Heart right ventricle (tissue), 16 donors: ENCODE data around the gene PADI3. TPM values are rescaled to one million over a fixed set of nuclear protein-coding genes. Genes with fewer than 3 reads are reported as not detected.

Source experiments
- ATAC-seq, 8 donors: fragments of 200-7000 bp; cut with Tn5 transposase; one replicate each; pipeline ENCODE4 v1.9.1; 2020; ENCODE audit warnings: mild to moderate bottlenecking in 8 of 8, moderate library complexity in 8 of 8, moderate number of reproducible peaks in 1 of 8
- DNase-seq, 2 donors: peaks; one replicate each; pipeline ENCODE4 v3.0.0-alpha.2; 2020
- H3K27ac ChIP-seq, 10 donors: fragments of 200-600 bp; sonication (generic) in 2 of 10; one replicate each; pipeline versions ENCODE4 v1.5.0 to v1.8.0; 2020 to 2022; ENCODE audit warnings: mild to moderate bottlenecking in 3 of 10
- H3K27me3 ChIP-seq, 7 donors: fragments of 200-600 bp; one replicate each; pipeline ENCODE4 v1.8.0; 2021 to 2022; ENCODE audit warnings: mild to moderate bottlenecking in 2 of 7
- H3K36me3 ChIP-seq, 9 donors: fragments of 200-600 bp; sonication (generic) in 1 of 9; one replicate each; pipeline versions ENCODE4 v1.5.0 to v1.8.0; 2020 to 2022; ENCODE audit warnings: mild to moderate bottlenecking in 2 of 9
- H3K4me1 ChIP-seq, 9 donors: fragments of 200-600 bp; sonication (generic) in 1 of 9; one replicate each; pipeline versions ENCODE4 v1.5.0 to v1.8.0; 2020 to 2022; ENCODE audit warnings: mild to moderate bottlenecking in 4 of 9
- H3K4me3 ChIP-seq, 10 donors: fragments of 200-600 bp; sonication (generic) in 2 of 10; one replicate each; pipeline versions ENCODE4 v1.5.0 to v1.8.0; 2020 to 2022; ENCODE audit warnings: mild to moderate bottlenecking in 7 of 10, moderate library complexity in 2 of 10
- H3K9me3 ChIP-seq, 11 donors: fragments of 200-600 bp in 10 of 11; sonication (generic) in 2 of 11; one replicate each; pipeline versions ENCODE4 v1.5.0 to v1.8.0; 2013 to 2022; ENCODE audit warnings: mild to moderate bottlenecking in 2 of 11, control low read depth in 1 of 11, moderate library complexity in 1 of 11
- CTCF ChIP-seq, 9 donors: fragments of 200-600 bp; sonication (generic) in 2 of 9; IDR thresholded peaks; one replicate each; pipeline versions ENCODE4 v1.5.0 to v1.8.0; 2021 to 2022; ENCODE audit warnings: antibody characterized with exemption in 9 of 9, mild to moderate bottlenecking in 5 of 9, moderate library complexity in 1 of 9
- WGBS, 2 donors: extraction: QIAGEN DNeasy Blood & Tissue Kit; methylation state at CpG; one replicate each; pipeline ENCODE4 v1.1.7; 2013; ENCODE audit warnings: inconsistent platforms in 1 of 2; 5-methylcytosine and 5-hydroxymethylcytosine counted together
- intact Hi-C, 10 donors: fragments of 100-400 bp; cut with DNase I; formaldehyde crosslinking; loops; one replicate each; pipeline versions ENCODE4 v1.11.1 to v1.14.2; 2022
- polyA plus RNA-seq, 2 donors: library from polyadenylated mRNA; stranded (reverse); fragments of 200-250 nt; gene quantifications; one replicate each; pipeline ENCODE4 v1.2.3, GENCODE V29; 2013
- total RNA-seq, 10 donors: library from RNA; stranded (reverse); fragmentation: NEBNext Ultra II Directional in 3 of 10; extraction: Animal tissue kit (Norgen Biotek cat#: 25700) in 3 of 10; gene quantifications; one replicate each; pipeline versions ENCODE4 v1.2.1 to v1.2.4, GENCODE V29; 2021 to 2023
- donor health status: Arrhythmogenic right ventricular cardiomyopathy.
- donor health status: ischemic (EF 13 %, LVEDD 7.1; RV severe dilation, severe dysfunction).
- donor health status: healthy with polysubstance abuse.
- donor health status: DM: no; HTN: yes; CAD: no.
- donor health status: DM: no; HTN: no; CAD: no.
- donor health status: ischemic (EF 25% LVEDD 6.9; RV normal size, moderate dysfunction).
- donor health status: ischemic (EF 25% LVEDD 5.7; RV mildly dilated, moderate dysfunction).
- donor health status: healthy.
- donor health status: DM: yes; HTN: yes; CAD: no.
- donor health status: Ischemic cardiomyopathy.
- donor health status: ischemic (EF 35%, LVEDD 5.7; RV mildly dilated, moderate dysfunction).
- donor health status: nonischemic (EF 11% LVEDD 7.7; RV severe dilation, severe dysfunction).
- donor health status: DM: yes; HTN: yes; CAD: no.
- donor health status: PGD.
- donor health status: ischemic (EF 29% LVEDD 5.4; RV normal size, mild dysfunction).
- donor health status: nonischemic (EF 23%, LVEDD 6.1; RV moderate dilation, normal function).

The PADI3 gene
- total and polyA plus RNA-seq, 12 donors = not detected

- no peaks in the 10 kb centered on the region for H3K36me3 ChIP-seq
- no peak overlapping the region for H3K4me3 ChIP-seq
- peaks cover 0 to 61% (median 32%) of the 10 kb centered on the region in 7 donors for H3K27me3 ChIP-seq
- no peak for ATAC-seq
- no peak overlapping the region for H3K27ac ChIP-seq
- 80 to 85% methylated on average over 5 of the region's 5 CpGs for WGBS, 2 donors
- H3K9me3 ChIP-seq = no peaks in the 10 kb centered on the region
- TF ChIP-seq CTCF (IDR thresholded peaks at IDR 0.05) = no peak
- H3K4me1 ChIP-seq = peaks cover 0 to 22% (median 0%) of the 10 kb centered on the region in 9 donors
- intact Hi-C loops = no loop called here
- DNase-seq = no peak
These were observed 38.4 kb downstream of the PADI3 start for GRCh38 chr1:17287130-17287776.

- no peak for TF ChIP-seq CTCF (IDR thresholded peaks at IDR 0.05)
- WGBS, 2 donors = 31 to 49% methylated on average over 2 of the region's 2 CpGs
- DNase-seq = no peak
- intact Hi-C loops = no loop called here
- ATAC-seq = no peak
- Histone ChIP-seq H3K4me1 (peaks cover 0 to 13% (median 0%) of the 10 kb centered on the region in 9 donors), H3K9me3 (no peaks in the 10 kb centered on the region), H3K27ac (no peak overlapping the region), H3K36me3 (no peaks in the 10 kb centered on the region), H3K4me3 (no peak overlapping the region), H3K27me3 (peaks cover 0 to 58% (median 43%) of the 10 kb centered on the region in 7 donors)
These were observed 40.8 kb downstream of the PADI3 start for GRCh38 chr1:17289721-17290120.

- Histone ChIP-seq H3K27me3 (peaks cover 0 to 59% (median 43%) of the 10 kb centered on the region in 7 donors), H3K27ac (no peak overlapping the region), H3K36me3 (no peaks in the 10 kb centered on the region), H3K4me3 (no peak overlapping the region), H3K9me3 (no peaks in the 10 kb centered on the region), H3K4me1 (peaks cover 0 to 13% (median 0%) of the 10 kb centered on the region in 9 donors)
- intact Hi-C loops = no loop called here
- TF ChIP-seq CTCF (IDR thresholded peaks at IDR 0.05) = no peak
- no peak for DNase-seq
- 90 to 91% methylated on average over 3 of the region's 3 CpGs for WGBS, 2 donors
- ATAC-seq = no peak
These were observed 41.7 kb downstream of the PADI3 start for GRCh38 chr1:17290553-17290952.

GRCh38 chr1:17292299-17293160, 43.6 kb downstream of the PADI3 start:
- no peak for DNase-seq
- intact Hi-C loops = no loop called here
- no peak for ATAC-seq
- Histone ChIP-seq H3K36me3 (no peaks in the 10 kb centered on the region), H3K27ac (no peak overlapping the region), H3K9me3 (no peaks in the 10 kb centered on the region), H3K27me3 (peaks cover 0 to 58% (median 41%) of the 10 kb centered on the region in 7 donors), H3K4me1 (peaks cover 0 to 3% (median 0%) of the 10 kb centered on the region in 9 donors), H3K4me3 (no peak overlapping the region)
- no peak for TF ChIP-seq CTCF (IDR thresholded peaks at IDR 0.05)
- 70 to 72% methylated on average over 7 of the region's 7 CpGs for WGBS, 2 donors
